SK-N-SH (cell line): ENCODE measurements around the gene AGAP1. TPM values are rescaled to one million over a fixed set of nuclear protein-coding genes. Genes with fewer than 3 reads are reported as not detected.

Experiments
- CTCF ChIA-PET: fragments of 300-600, 350-600 bp; formaldehyde crosslinking; extraction: SDS; loops from one replicate; lab custom pipeline; 2021; lab: Yijun Ruan, JAX
- POLR2A ChIA-PET: fragments of 350-600 bp; sonication (Branson Sonifier 250); formaldehyde crosslinking; extraction: SDS; loops from one replicate; lab custom pipeline; 2020; ENCODE audit warnings: antibody characterized with exemption, inconsistent platforms; lab: Yijun Ruan, JAX
- DNase-seq: peaks from one replicate; pipeline ENCODE4 v3.0.0; 2012
- H2AFZ ChIP-seq: fragments of 200-600 bp; sonication (generic); 2 replicates; pipeline ENCODE4 v1.8.1; 2016; ENCODE audit warnings: antibody characterized with exemption, mild to moderate bottlenecking, low read depth
- H3F3A ChIP-seq: fragments of 200-600 bp; sonication (generic); replicated peaks from 2 replicates; pipeline ENCODE3; 2016; ENCODE audit warnings: antibody characterized with exemption, mild to moderate bottlenecking; ENCODE audit not compliant: insufficient read depth
- H3K27ac ChIP-seq, 2 experiments: fragments of 200-500 bp in 1 of 2; fragments of 200-600 bp in 1 of 2; sonication (Bioruptor generic) in 1 of 2; sonication (generic), shearing (Covaris generic) in 1 of 2; 2 replicates each; pipeline versions ENCODE4 v1.5.1 to v1.6.1; 2014 to 2016; ENCODE audit warnings: low read depth in 2 of 2, inconsistent platforms in 1 of 2, low read length in 1 of 2, mild to moderate bottlenecking in 1 of 2, mixed read lengths in 1 of 2
- H3K27me3 ChIP-seq: fragments of 200-600 bp; sonication (generic), shearing (Covaris generic); 2 replicates; pipeline ENCODE4 v1.6.1; 2016; ENCODE audit warnings: mixed run types; ENCODE audit not compliant: insufficient read depth
- H3K36me3 ChIP-seq, 2 experiments: fragments of 200-500 bp in 1 of 2; fragments of 200-600 bp in 1 of 2; sonication (Bioruptor generic) in 1 of 2; sonication (generic) in 1 of 2; replicated peaks in 1 of 2; 2 replicates each; pipeline versions ENCODE3 to v1.5.1; 2014 to 2016; ENCODE audit warnings: low read length in 1 of 2, mild to moderate bottlenecking in 1 of 2; ENCODE audit not compliant: insufficient read depth in 2 of 2, control insufficient read depth in 1 of 2
- H3K4me1 ChIP-seq, 2 experiments: fragments of 200-500 bp in 1 of 2; fragments of 200-600 bp in 1 of 2; sonication (Bioruptor generic) in 1 of 2; sonication (generic), shearing (Covaris generic) in 1 of 2; 2 replicates each; pipeline versions ENCODE4 v1.5.1 to v1.6.1; 2014 to 2016; ENCODE audit warnings: low read depth in 1 of 2, low read length in 1 of 2, mixed run types in 1 of 2; ENCODE audit not compliant: insufficient read depth in 2 of 2, control insufficient read depth in 1 of 2
- H3K4me2 ChIP-seq: fragments of 200-600 bp; sonication (generic), shearing (Covaris generic); 2 replicates; pipeline ENCODE4 v1.6.1; 2017; ENCODE audit warnings: mixed run types
- H3K4me3 ChIP-seq, 2 experiments: fragments of 200-500 bp in 1 of 2; fragments of 200-600 bp in 1 of 2; sonication (Bioruptor generic) in 1 of 2; sonication (generic), shearing (Covaris generic) in 1 of 2; 2 replicates each; pipeline versions ENCODE4 v1.5.1 to v1.8.1; 2014 to 2016; ENCODE audit warnings: low read depth in 2 of 2, inconsistent platforms in 1 of 2, low read length in 1 of 2, mild to moderate bottlenecking in 1 of 2, mixed read lengths in 1 of 2, moderate library complexity in 1 of 2
- H3K79me2 ChIP-seq: fragments of 200-600 bp; sonication (generic); 2 replicates; pipeline ENCODE4 v1.8.1; 2017; ENCODE audit warnings: mild to moderate bottlenecking; ENCODE audit not compliant: insufficient read depth
- H3K9ac ChIP-seq: fragments of 200-600 bp; sonication (generic); 2 replicates; pipeline ENCODE4 v1.6.1; 2017; ENCODE audit warnings: mixed run types
- H3K9me2 ChIP-seq: fragments of 200-600 bp; sonication (generic); 2 replicates; pipeline ENCODE4 v1.6.1; 2017; ENCODE audit warnings: mixed run types
- H3K9me3 ChIP-seq: fragments of 200-600 bp; sonication (generic); 2 replicates; pipeline ENCODE4 v1.6.1; 2017; ENCODE audit warnings: mixed run types, mild to moderate bottlenecking, moderate library complexity
- H4K20me1 ChIP-seq: fragments of 200-600 bp; sonication (generic); 2 replicates; pipeline ENCODE4 v1.6.1; 2017; ENCODE audit warnings: mild to moderate bottlenecking, mixed run types; ENCODE audit not compliant: insufficient read depth
- CTCF ChIP-seq: fragments of 200-600 bp; sonication (generic); IDR thresholded peaks from 2 replicates; pipeline ENCODE4 v1.6.1; 2017; ENCODE audit warnings: antibody characterized with exemption, mild to moderate bottlenecking, moderate library complexity
- ELF1 ChIP-seq: IDR thresholded peaks from 2 replicates; pipeline ENCODE4 v1.4.0; 2012
- EZH2phosphoT487 ChIP-seq: fragments of 200-600 bp; sonication (generic); IDR thresholded peaks from 2 replicates; pipeline ENCODE4 v1.6.1; 2017; ENCODE audit warnings: low read depth, mixed run types, mild to moderate bottlenecking, antibody characterized with exemption, moderate library complexity, borderline replicate concordance
- FOSL2 ChIP-seq: IDR thresholded peaks from 2 replicates; pipeline ENCODE4 v1.4.0; 2012; ENCODE audit warnings: low read depth, mild to moderate bottlenecking, moderate library complexity, borderline replicate concordance
- FOXM1 ChIP-seq: IDR thresholded peaks from 2 replicates; pipeline ENCODE4 v1.4.0; 2012; ENCODE audit warnings: low read depth, mild to moderate bottlenecking
- GABPA ChIP-seq: IDR thresholded peaks from 2 replicates; pipeline ENCODE4 v1.4.0; 2012; ENCODE audit warnings: low read depth, mild to moderate bottlenecking
- IRF3 ChIP-seq: fragments of 150-350 bp; IDR thresholded peaks from 2 replicates; pipeline ENCODE4 v1.6.1; 2016; ENCODE audit warnings: mild to moderate bottlenecking, low read depth, low read length
- MEF2A ChIP-seq: IDR thresholded peaks from 2 replicates; pipeline ENCODE4 v1.4.0; 2012; ENCODE audit warnings: low read depth, borderline replicate concordance
- NFIC ChIP-seq: IDR thresholded peaks from 2 replicates; pipeline ENCODE4 v1.4.0; 2012; ENCODE audit warnings: borderline replicate concordance
- NRF1 ChIP-seq: IDR thresholded peaks from 2 replicates; pipeline ENCODE4 v1.6.1; 2012; ENCODE audit warnings: low read depth, mild to moderate bottlenecking, low read length
- POLR2AphosphoS5 ChIP-seq: IDR thresholded peaks from 2 replicates; pipeline ENCODE4 v1.6.1; 2012; ENCODE audit warnings: low read depth, low read length
- RAD21 ChIP-seq: IDR thresholded peaks from 2 replicates; pipeline ENCODE4 v1.6.1; 2012; ENCODE audit warnings: mild to moderate bottlenecking, low read length
- RCOR1 ChIP-seq: fragments of 150-350 bp; IDR thresholded peaks from 2 replicates; pipeline ENCODE4 v1.6.1; 2017; ENCODE audit warnings: antibody characterized with exemption, low read length
- SIN3A ChIP-seq: IDR thresholded peaks from 2 replicates; pipeline ENCODE4 v1.6.1; 2012; ENCODE audit warnings: low read depth, mild to moderate bottlenecking, low read length, moderate library complexity, borderline replicate concordance
- SMC3 ChIP-seq: IDR thresholded peaks from 2 replicates; pipeline ENCODE4 v1.6.1; 2012; ENCODE audit warnings: low read depth, low read length, improper control_type of control experiment
- YY1 ChIP-seq: IDR thresholded peaks from 2 replicates; pipeline ENCODE4 v1.4.0; 2012; ENCODE audit warnings: low read depth, mild to moderate bottlenecking
- WGBS: methylation state at CpG from one replicate; pipeline ENCODE4 v1.1.6; 2017; ENCODE audit warnings: low lambda C conversion rate; 5-methylcytosine and 5-hydroxymethylcytosine counted together
- polyA plus RNA-seq, 3 experiments: library from polyadenylated mRNA; depleted of rRNA; stranded (reverse); fragments of >200 nt; gene quantifications; 2 replicates each; pipeline ENCODE4 v1.2.3, GENCODE V29; 2012

The AGAP1 gene
- polyA plus RNA-seq, 1 of the 3 experiments (the other 2 are of a cell fraction) = 8.8 TPM

- Histone ChIP-seq H3K9me3 (no peaks in the 10 kb centered on the region), H3F3A (no peaks in the 10 kb centered on the region), H3K27ac (no peak overlapping the region), H3K9ac (no peak overlapping the region), H3K79me2 (peaks cover 18% of the 10 kb centered on the region), H3K36me3 (no peaks in the 10 kb centered on the region), H3K27me3 (no peaks in the 10 kb centered on the region), H4K20me1 (peaks cover under 1% of the 10 kb centered on the region), H3K9me2 (no peaks in the 10 kb centered on the region), H3K4me2 (no peak overlapping the region), H2AFZ (no peak overlapping the region), H3K4me3 (no peak overlapping the region), H3K4me1 (peaks cover 0 to 10% of the 10 kb centered on the region in 2 experiments; a peak in 1 of 4 replicates)
- TF ChIP-seq YY1 = no peak
- TF ChIP-seq NRF1 = no peak
- no peak for TF ChIP-seq EZH2phosphoT487
- DNase-seq = no peak
- WGBS = 98% methylated on average over 7 of the region's 7 CpGs
- CTCF ChIA-PET = interaction anchor here (1.9 kb wide), 1 partner anchor 48 kb away, joined by 8 read pairs; no protein-coding TSS in a partner anchor
- POLR2A ChIA-PET = no interaction called here
Measured at GRCh38 chr2:235698491-235698890, 204.6 kb downstream of the AGAP1 start.

- POLR2A ChIA-PET = no interaction called here
- Histone ChIP-seq H3K27me3 (no peaks in the 10 kb centered on the region), H4K20me1 (peaks cover 5% of the 10 kb centered on the region), H3K4me1 (peaks cover 0 to 10% of the 10 kb centered on the region in 2 experiments; a peak in 1 of 4 replicates), H3K4me2 (no peak overlapping the region), H3K9me3 (no peaks in the 10 kb centered on the region), H3K27ac (no peak overlapping the region), H3K79me2 (peaks cover 20% of the 10 kb centered on the region), H3K9me2 (no peaks in the 10 kb centered on the region), H3K9ac (no peak overlapping the region), H3K36me3 (no peaks in the 10 kb centered on the region), H3F3A (no peaks in the 10 kb centered on the region), H2AFZ (no peak overlapping the region), H3K4me3 (no peak overlapping the region)
- DNase-seq = no peak
- TF ChIP-seq NFIC (no peak), SMC3 (no peak), SIN3A (no peak), GABPA (no peak), IRF3 (no peak), NRF1 (no peak), FOSL2 (no peak), POLR2AphosphoS5 (no peak), FOXM1 (no peak), RCOR1 (no peak), MEF2A (no peak), ELF1 (no peak), RAD21 (no peak), CTCF (no peak)
- 100% methylated on average over 3 of the region's 5 CpGs for WGBS
- CTCF ChIA-PET = interaction anchor here (1.9 kb wide), 1 partner anchor 47 kb away, joined by 8 read pairs; no protein-coding TSS in a partner anchor
Measured at GRCh38 chr2:235699576-235699975, 205.7 kb downstream of the AGAP1 start.
